K562 (cell line): ENCODE results near the gene SERPIND1. TPM values are rescaled to one million over a fixed set of nuclear protein-coding genes. Genes with fewer than 3 reads are reported as not detected.

Experiments
- DACH1 ChIP-seq: fragments of 450-650 bp; IDR thresholded peaks from 2 replicates; pipeline ENCODE4 v1.6.1; 2018; ENCODE audit not compliant: partially characterized antibody
- DEAF1 ChIP-seq: fragments of 450-650 bp; formaldehyde crosslinking; IDR thresholded peaks from 2 replicates; pipeline ENCODE4 v1.4.0; 2020; ENCODE audit warnings: mild to moderate bottlenecking, moderate library complexity
- HEY1 ChIP-seq: fragments of 250-450 bp; sonication (Bioruptor Pico); IDR thresholded peaks from 2 replicates; pipeline ENCODE4 v1.5.0; 2020; ENCODE audit warnings: mild to moderate bottlenecking, moderate library complexity, borderline replicate concordance
- ILK ChIP-seq: fragments of 450-650 bp; IDR thresholded peaks from 2 replicates; pipeline ENCODE4 v1.6.1; 2016; ENCODE audit warnings: missing genetic modification characterization, low read depth, mild to moderate bottlenecking, missing compliant biosample characterization, moderate library complexity, borderline replicate concordance
- JUNB ChIP-seq: fragments of 450-650 bp; formaldehyde crosslinking; conservative IDR thresholded peaks from 2 replicates; pipeline ENCODE4 v1.4.0; 2020; ENCODE audit warnings: mild to moderate bottlenecking
- NEUROD1 ChIP-seq: fragments of 150-350 bp; IDR thresholded peaks from 2 replicates; pipeline ENCODE4 v1.6.1; 2014; ENCODE audit warnings: borderline replicate concordance, low read length, low read depth; ENCODE audit not compliant: partially characterized antibody
- NFE2L1 ChIP-seq: fragments of 450-650 bp; IDR thresholded peaks from 2 replicates; pipeline ENCODE4 v1.6.1; 2016; ENCODE audit warnings: missing genetic modification characterization, low read depth, mild to moderate bottlenecking, missing compliant biosample characterization, moderate library complexity, borderline replicate concordance
- OTX1 ChIP-seq: fragments of 450-650 bp; formaldehyde crosslinking; IDR thresholded peaks from 2 replicates; pipeline ENCODE4 v1.4.0; 2022; ENCODE audit warnings: mild to moderate bottlenecking
- RFX7 ChIP-seq: fragments of 250-450 bp; sonication (Bioruptor Pico); IDR thresholded peaks from 2 replicates; pipeline ENCODE4 v1.5.1; 2021; ENCODE audit warnings: mild to moderate bottlenecking
- RHOXF2B ChIP-seq: fragments of 250-450 bp; sonication (Bioruptor Pico); conservative IDR thresholded peaks from 2 replicates; pipeline ENCODE4 v1.5.1; 2021
- SMARCB1 ChIP-seq: IDR thresholded peaks from 2 replicates; pipeline ENCODE4 v1.6.1; 2011; ENCODE audit warnings: improper control_type of control experiment, low read depth; ENCODE audit not compliant: insufficient read length
- SMC3 ChIP-seq: conservative IDR thresholded peaks from 2 replicates; pipeline ENCODE4 v1.6.1; 2011; ENCODE audit warnings: low read depth, low read length, improper control_type of control experiment; ENCODE audit not compliant: insufficient read depth
- TOE1 ChIP-seq, 2 experiments: fragments of 450-650 bp in 1 of 2; sonication (generic) in 1 of 2; formaldehyde crosslinking in 1 of 2; IDR thresholded peaks; 2 replicates each; pipeline versions ENCODE4 v1.7.1 to v1.8.0; 2016 to 2022; ENCODE audit warnings: borderline replicate concordance in 2 of 2, mild to moderate bottlenecking in 2 of 2, antibody characterized with exemption in 1 of 2, inconsistent platforms in 1 of 2, low read depth in 1 of 2, missing genetic modification reagents in 1 of 2, moderate library complexity in 1 of 2
- ZNF212 ChIP-seq: fragments of 450-650 bp; formaldehyde crosslinking; IDR thresholded peaks from 2 replicates; pipeline ENCODE4 v1.4.0; 2020; ENCODE audit warnings: mild to moderate bottlenecking
- ZNF239 ChIP-seq: fragments of 250-450 bp; sonication (Bioruptor Pico); IDR thresholded peaks from 2 replicates; pipeline ENCODE4 v1.4.0; 2020; ENCODE audit warnings: mild to moderate bottlenecking
- polyA plus RNA-seq, 8 experiments: library from polyadenylated mRNA; depleted of rRNA in 4 of 8; stranded (reverse) in 5 of 8; unstranded in 3 of 8; fragments of >200 nt; fragmentation: Nextera tagmentation in 2 of 8; fragmentation: Illumina TruSeq in 1 of 8; extraction: Ambion mirVana in 2 of 8; extraction: Trizol in 1 of 8; gene quantifications; 2 replicates each; pipeline versions ENCODE4 v1.2.1 to v1.2.3, GENCODE V29; 2011 to 2014; ENCODE audit warnings: inconsistent platforms in 1 of 8, missing spikeins in 1 of 8
- total RNA-seq, 7 experiments: library from RNA; depleted of rRNA in 6 of 7; stranded (reverse); fragments of >200 nt in 6 of 7; fragmentation: Illumina TruSeq in 2 of 7; extraction: Trizol in 2 of 7; gene quantifications; 2 replicates each; pipeline versions ENCODE4 v1.2.1 to v1.2.3, GENCODE V29; 2011 to 2021; ENCODE audit warnings: low replicate concordance in 1 of 7
- TF ChIP-seq, protein P1 (sequence below): fragments of 250-450 bp; sonication (Bioruptor Pico); IDR thresholded peaks from 2 replicates; pipeline ENCODE4 v1.8.0; 2021; ENCODE audit warnings: mild to moderate bottlenecking, moderate library complexity
- TF ChIP-seq, protein P2 (sequence below), 3 experiments: IDR thresholded peaks in 2 of 3; conservative IDR thresholded peaks in 1 of 3; 2 replicates each; pipeline ENCODE4 v1.5.1; 2011 to 2012; ENCODE audit warnings: low read length in 3 of 3, mild to moderate bottlenecking in 3 of 3, control low read depth in 2 of 3, improper control_type of control experiment in 1 of 3, inconsistent platforms in 1 of 3, low read depth in 1 of 3, mixed read lengths in 1 of 3, moderate library complexity in 1 of 3; ENCODE audit not compliant: insufficient read depth in 2 of 3

Gene SERPIND1
- total and polyA plus RNA-seq, 9 of the 15 experiments (the other 6 are each of a cell fraction or from before 2014, with no cell fraction given) = 0.04 to 0.11 (median 0.09) TPM; not detected in 6

DNA sequence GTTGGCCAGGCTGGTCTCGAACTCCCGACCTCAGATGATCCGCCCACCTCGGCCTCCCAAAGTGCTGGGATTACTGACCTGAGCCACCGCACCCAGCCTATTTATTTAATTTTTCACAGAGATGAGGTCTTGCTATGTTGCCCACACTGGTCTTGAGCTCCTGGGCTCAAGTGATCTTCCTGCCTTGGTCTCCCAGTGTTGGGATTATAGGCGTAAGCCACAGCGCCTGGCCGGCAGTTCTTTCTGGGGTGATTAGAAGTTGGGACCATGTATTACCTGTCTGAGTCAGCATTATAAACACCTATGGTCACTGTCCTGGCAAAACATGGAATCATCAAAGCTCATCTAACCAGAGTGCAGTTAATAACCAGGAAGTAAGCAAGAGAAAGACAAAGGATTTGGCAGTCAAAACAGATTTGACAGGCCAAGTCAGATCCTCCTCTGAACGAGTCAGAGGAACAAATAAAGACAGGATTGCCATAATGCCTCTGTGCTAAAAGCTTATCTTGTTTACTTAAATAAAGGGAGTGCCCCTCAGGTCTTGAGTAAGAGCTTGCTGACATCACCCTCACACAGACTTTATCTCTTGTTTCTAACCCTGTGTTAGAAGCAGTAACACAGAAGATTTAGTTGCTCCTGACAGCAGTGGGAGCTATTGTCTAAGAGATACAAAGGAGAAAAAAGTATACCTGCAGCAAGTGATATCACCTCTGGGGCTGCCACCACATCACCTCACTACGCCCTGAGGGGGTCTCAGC is 3.7 kb downstream of the SERPIND1 start (continued):
- TF ChIP-seq SMC3 = peak; percentile 74; the same call in 1 of the 2 replicates
- TF ChIP-seq NFE2L1 (tag) = peak; percentile 33; the same call in 1 of the 2 replicates
- TF ChIP-seq HEY1 (CRISPR knock-in tag) = no peak
- TF ChIP-seq ZNF239 (CRISPR knock-in tag) = peak; percentile 74
- TF ChIP-seq OTX1 (CRISPR knock-in tag) = peak; percentile 3; the same call in 1 of the 2 replicates
- TF ChIP-seq NEUROD1 = no peak
- TF ChIP-seq DEAF1 (CRISPR knock-in tag) = peak; percentile 94
- TF ChIP-seq, protein P1, sequence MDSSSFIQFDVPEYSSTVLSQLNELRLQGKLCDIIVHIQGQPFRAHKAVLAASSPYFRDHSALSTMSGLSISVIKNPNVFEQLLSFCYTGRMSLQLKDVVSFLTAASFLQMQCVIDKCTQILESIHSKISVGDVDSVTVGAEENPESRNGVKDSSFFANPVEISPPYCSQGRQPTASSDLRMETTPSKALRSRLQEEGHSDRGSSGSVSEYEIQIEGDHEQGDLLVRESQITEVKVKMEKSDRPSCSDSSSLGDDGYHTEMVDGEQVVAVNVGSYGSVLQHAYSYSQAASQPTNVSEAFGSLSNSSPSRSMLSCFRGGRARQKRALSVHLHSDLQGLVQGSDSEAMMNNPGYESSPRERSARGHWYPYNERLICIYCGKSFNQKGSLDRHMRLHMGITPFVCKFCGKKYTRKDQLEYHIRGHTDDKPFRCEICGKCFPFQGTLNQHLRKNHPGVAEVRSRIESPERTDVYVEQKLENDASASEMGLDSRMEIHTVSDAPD (CRISPR knock-in tag) = no peak
- no peak for TF ChIP-seq DACH1
- peak; percentile 0; the same call in 1 of the 2 replicates for TF ChIP-seq ILK (tag)
- peak; percentile 98 for TF ChIP-seq SMARCB1
- TF ChIP-seq ZNF212 = no peak
- TF ChIP-seq JUNB (CRISPR knock-in tag) = peak; percentile 92
- TF ChIP-seq TOE1 (IDR thresholded peaks at IDR 0.05; ENCODE audit: borderline replicate concordance) = no peak
- peak; percentile 97 for TF ChIP-seq TOE1 (CRISPR knock-in tag; IDR thresholded peaks at IDR 0.05; ENCODE audit: borderline replicate concordance, low read depth)
- peak; percentile 96 for TF ChIP-seq RHOXF2B (CRISPR knock-in tag)
- TF ChIP-seq RFX7 (CRISPR knock-in tag) = peak; percentile 90
- TF ChIP-seq, protein P2, sequence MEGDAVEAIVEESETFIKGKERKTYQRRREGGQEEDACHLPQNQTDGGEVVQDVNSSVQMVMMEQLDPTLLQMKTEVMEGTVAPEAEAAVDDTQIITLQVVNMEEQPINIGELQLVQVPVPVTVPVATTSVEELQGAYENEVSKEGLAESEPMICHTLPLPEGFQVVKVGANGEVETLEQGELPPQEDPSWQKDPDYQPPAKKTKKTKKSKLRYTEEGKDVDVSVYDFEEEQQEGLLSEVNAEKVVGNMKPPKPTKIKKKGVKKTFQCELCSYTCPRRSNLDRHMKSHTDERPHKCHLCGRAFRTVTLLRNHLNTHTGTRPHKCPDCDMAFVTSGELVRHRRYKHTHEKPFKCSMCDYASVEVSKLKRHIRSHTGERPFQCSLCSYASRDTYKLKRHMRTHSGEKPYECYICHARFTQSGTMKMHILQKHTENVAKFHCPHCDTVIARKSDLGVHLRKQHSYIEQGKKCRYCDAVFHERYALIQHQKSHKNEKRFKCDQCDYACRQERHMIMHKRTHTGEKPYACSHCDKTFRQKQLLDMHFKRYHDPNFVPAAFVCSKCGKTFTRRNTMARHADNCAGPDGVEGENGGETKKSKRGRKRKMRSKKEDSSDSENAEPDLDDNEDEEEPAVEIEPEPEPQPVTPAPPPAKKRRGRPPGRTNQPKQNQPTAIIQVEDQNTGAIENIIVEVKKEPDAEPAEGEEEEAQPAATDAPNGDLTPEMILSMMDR (IDR thresholded peaks at IDR 0.05 in 2 of 3, conservative IDR thresholded peaks at IDR 0.05 in 1 of 3; ENCODE audit: insufficient read depth in 2 of 3, low read depth in 1 of 3, low read length in 3 of 3) = peak in 2 of 3 experiments; percentile 90 to 99; a peak in 4 of 6 replicates
